ENCODE results near the gene DENND4A. TPM values are rescaled to one million over a fixed set of nuclear protein-coding genes. Genes with fewer than 3 reads are reported as not detected.
"Not testable (repeated sequence)": the region's sequence is repeated elsewhere in the genome, so short reads cannot be mapped to it uniquely, and the experiment has no call there.

DENND4A gene
- total RNA-seq, 1 donor from 2014 or later = 87.2 TPM

- FAIRE-seq = no peak
These were observed 29.0 kb upstream of the DENND4A start for GRCh38 chr15:65821070-65821469.

GRCh38 chr15:65819563-65819960 is 27.5 kb upstream of the DENND4A start:
- no peak for DNase-seq (ENCODE audit: low spot score in 2 of 2)
- no peak for FAIRE-seq

More at GRCh38 chr15:65821070-65821469, 29.0 kb upstream of the DENND4A start:
- no peak for DNase-seq (ENCODE audit: low spot score in 2 of 2)

- FAIRE-seq = no peak
These were observed 27.0 kb upstream of the DENND4A start for GRCh38 chr15:65818927-65819562.

GRCh38 chr15:65816441-65816840 is 24.3 kb upstream of the DENND4A start:
- DNase-seq (ENCODE audit: low spot score in 2 of 2) (no peak), FAIRE-seq (no peak)

More at GRCh38 chr15:65818927-65819562, 27.0 kb upstream of the DENND4A start:
- DNase-seq (ENCODE audit: low spot score in 2 of 2) = no peak

- not testable (repeated sequence) for DNase-seq (ENCODE audit: low spot score in 2 of 2); FAIRE-seq
These were observed 23.9 kb upstream of the DENND4A start for GRCh38 chr15:65816008-65816407.

- not testable (repeated sequence) for DNase-seq (ENCODE audit: low spot score in 2 of 2); FAIRE-seq
These were observed 22.2 kb upstream of the DENND4A start for GRCh38 chr15:65814271-65814670.

GRCh38 chr15:65812916-65813315 is 20.8 kb upstream of the DENND4A start:
- DNase-seq (ENCODE audit: low spot score in 2 of 2) (no peak), FAIRE-seq (no peak)

- FAIRE-seq = no peak
- DNase-seq (ENCODE audit: low spot score in 2 of 2) = no peak
These were observed 20.4 kb upstream of the DENND4A start for GRCh38 chr15:65812467-65812866.

- no peak for DNase-seq (ENCODE audit: low spot score in 2 of 2)
- FAIRE-seq = no peak
These were observed 19.7 kb upstream of the DENND4A start for GRCh38 chr15:65811835-65812234.

- not testable (repeated sequence) for FAIRE-seq; DNase-seq (ENCODE audit: low spot score in 2 of 2)
These were observed 19.1 kb upstream of the DENND4A start for GRCh38 chr15:65811011-65811733.

- FAIRE-seq (no peak), DNase-seq (ENCODE audit: low spot score in 2 of 2) (no peak)
These were observed 14.3 kb upstream of the DENND4A start for GRCh38 chr15:65806397-65806796.

GRCh38 chr15:65805019-65805745 is 13.1 kb upstream of the DENND4A start:
- DNase-seq (ENCODE audit: low spot score in 2 of 2) = no peak
- no peak for FAIRE-seq

GRCh38 chr15:65804252-65804931 is 12.3 kb upstream of the DENND4A start:
- FAIRE-seq (no peak), DNase-seq (ENCODE audit: low spot score in 2 of 2) (no peak)

- no peak for FAIRE-seq
These were observed 9.2 kb upstream of the DENND4A start for GRCh38 chr15:65801229-65801805.

GRCh38 chr15:65796610-65797078 is 4.6 kb upstream of the DENND4A start:
- DNase-seq (ENCODE audit: low spot score in 2 of 2) = no peak
- FAIRE-seq = no peak

More at GRCh38 chr15:65801229-65801805, 9.2 kb upstream of the DENND4A start:
- no peak for DNase-seq (ENCODE audit: low spot score in 2 of 2)

GRCh38 chr15:65795663-65796216 is 3.6 kb upstream of the DENND4A start:
- FAIRE-seq (no peak), DNase-seq (ENCODE audit: low spot score in 2 of 2) (no peak)

- DNase-seq (ENCODE audit: low spot score in 2 of 2) (no peak), FAIRE-seq (no peak)
These were observed 1.7 kb upstream of the DENND4A start for GRCh38 chr15:65793818-65794104.

GRCh38 chr15:65792988-65793817 is 1.1 kb upstream of the DENND4A start:
- no peak for FAIRE-seq

More at GRCh38 chr15:65792988-65793817, 1.1 kb upstream of the DENND4A start:
- no peak for DNase-seq (ENCODE audit: low spot score in 2 of 2)
